HG03469 (cell line): ENCODE results near the gene PRTFDC1.

Experiments
- ATAC-seq: cut with Tn5 transposase; IDR thresholded peaks from one replicate; pipeline ENCODE4 v1.9.1; 2021; ENCODE audit warnings: mild to moderate bottlenecking, moderate library complexity, moderate number of reproducible peaks; ENCODE audit not compliant: unreplicated experiment

PRTFDC1 gene

GRCh38 chr10:24882047-24882698 lies 70.2 kb downstream of the PRTFDC1 start:
- ATAC-seq: peak; percentile 77

DNA sequence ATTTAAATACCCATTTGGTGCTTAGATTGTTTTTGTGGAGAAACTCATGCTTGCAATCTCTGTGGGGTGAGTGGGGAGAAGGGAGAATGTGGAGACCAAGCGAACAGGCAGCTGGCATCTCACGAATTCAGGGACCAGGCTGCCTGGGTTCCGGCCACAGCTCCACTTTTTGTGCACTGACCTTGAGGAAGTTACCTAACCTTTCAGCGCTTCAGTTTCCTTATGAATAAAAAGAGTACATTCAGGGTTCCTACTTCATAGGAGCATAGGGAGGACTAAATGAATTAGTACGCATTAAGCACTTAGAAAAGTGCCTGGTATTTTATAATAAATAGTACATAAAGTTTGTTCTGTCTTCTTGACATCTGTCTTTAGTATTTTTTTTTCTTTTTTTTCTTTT lies 72.5 kb downstream of the PRTFDC1 start:
- no peak for ATAC-seq

- no peak for ATAC-seq
Observed at GRCh38 chr10:24874133-24874532, 78.3 kb downstream of the PRTFDC1 start.

DNA sequence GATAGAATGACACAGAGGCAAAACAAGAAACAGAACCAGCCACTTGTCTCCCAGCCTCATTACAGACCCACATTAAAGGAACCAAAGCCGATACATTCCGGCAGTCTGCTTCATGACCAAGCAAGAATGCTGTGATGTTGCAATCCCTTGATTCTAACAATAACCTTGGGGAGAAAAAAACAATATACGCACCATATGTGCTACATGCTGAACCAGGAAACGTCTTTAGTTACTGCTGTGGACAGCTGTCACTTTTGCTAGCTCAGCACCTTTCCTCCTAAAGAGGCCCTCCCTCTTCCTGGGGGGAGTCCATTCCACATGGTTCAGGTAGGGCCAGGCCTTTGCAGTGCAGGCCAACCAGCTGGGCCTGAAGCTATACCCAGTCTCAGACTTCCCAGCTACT lies 79.1 kb downstream of the PRTFDC1 start:
- ATAC-seq: no peak

GRCh38 chr10:24872790-24873182 lies 79.6 kb downstream of the PRTFDC1 start:
- no peak for ATAC-seq

DNA sequence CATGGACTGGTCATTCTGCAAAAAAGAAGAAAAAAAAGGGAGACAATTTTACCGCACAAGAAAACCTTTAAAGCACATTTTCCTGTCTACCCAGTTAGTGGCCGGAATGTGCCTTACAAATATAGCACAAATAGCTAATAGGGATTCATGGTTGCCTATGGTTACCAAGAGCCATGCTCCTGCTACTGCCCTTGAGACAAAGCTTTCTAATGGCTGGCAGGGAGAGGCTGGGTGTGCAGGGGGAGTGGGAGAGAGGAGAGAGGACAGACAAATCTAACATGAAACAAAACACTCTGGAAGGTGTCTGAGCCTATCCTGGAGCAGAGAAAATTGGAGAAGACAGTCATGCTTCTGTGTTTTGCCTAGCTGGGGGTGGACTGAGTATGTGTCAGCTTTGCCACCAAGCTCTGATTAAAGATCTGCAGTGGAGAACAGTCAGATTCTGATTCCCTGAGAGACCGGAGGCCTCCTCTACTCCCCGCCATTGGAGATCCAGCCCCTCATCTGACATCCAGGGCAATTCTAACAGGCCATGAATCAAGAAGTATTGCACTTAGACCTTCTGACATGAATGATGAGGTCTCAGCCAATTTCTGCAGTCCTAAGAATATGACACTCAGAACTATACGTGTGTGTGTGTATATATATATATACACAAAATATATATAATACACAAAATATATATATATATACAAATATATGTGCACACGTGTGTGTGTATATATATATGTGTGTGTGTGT lies 80.2 kb downstream of the PRTFDC1 start:
- no peak for ATAC-seq

- no peak for ATAC-seq
Observed at GRCh38 chr10:24871011-24871935, 81.1 kb downstream of the PRTFDC1 start.

GRCh38 chr10:24869354-24870015 lies 82.9 kb downstream of the PRTFDC1 start:
- no peak for ATAC-seq

DNA sequence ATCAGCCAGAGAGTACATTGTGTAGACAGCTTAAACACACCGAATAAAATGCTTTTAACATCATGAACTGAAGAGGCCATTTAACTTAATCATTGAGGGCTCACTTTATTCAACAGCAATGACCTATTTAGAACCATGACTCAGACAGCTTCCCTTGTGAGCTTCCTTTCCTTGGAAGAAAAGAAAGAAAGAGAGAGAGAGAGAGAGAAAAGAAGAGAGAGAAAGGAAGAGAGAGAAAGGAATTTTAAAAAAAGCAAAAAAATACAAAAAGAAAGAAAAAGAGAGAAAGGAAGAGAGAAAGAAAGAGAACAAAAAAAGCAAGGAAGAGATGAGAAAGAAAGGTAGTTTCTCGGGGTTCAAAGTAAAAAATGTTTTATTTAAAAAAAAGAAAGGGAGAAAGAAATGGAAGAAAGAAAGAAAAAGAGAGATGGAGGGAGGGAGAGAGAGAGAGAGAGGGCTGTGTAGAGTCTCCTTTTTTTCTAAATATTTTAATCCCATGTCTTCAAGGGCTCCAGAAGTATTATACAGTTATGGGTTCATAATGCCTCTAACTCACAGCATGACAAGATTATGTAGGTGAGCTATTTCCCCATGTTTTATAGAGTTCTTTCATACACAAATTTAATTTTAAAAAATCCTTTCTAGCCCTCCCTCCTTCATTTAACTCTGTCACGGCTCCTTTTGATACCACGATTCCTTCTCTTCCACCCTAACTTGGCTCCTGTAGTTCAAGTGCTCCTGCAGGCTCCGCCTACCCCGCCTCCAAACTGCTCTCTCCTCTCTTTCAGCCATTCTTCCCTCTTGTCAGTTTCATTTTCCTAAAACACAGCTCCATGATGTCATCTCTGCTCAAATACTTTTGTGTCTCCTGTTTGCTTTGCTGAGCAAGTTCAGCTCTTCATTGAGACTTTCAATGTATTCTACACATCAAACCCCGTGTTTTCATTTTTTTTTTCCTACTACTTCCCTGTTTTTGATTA lies 85.5 kb downstream of the PRTFDC1 start:
- no peak for ATAC-seq

- ATAC-seq: no peak
Observed at GRCh38 chr10:24865783-24866182, 86.6 kb downstream of the PRTFDC1 start.

DNA sequence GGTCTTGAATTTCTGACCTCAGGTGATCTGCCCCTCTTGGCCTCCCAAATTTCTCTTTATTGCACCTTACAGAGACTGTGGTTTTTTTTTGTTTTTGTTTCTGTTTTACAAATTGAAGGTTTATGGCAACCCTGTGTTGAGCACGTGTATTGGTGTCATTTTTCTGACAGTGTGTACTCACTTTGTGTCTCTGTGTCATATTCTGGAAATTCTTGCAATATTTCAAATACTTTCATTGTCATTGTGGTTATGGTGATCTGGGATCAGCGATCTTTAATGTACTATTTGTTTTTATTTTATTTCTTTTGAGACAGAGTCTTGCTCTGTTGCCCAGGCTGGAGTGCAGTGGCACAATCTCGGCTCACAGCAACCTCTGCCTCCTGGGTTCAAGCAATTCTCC lies 89.8 kb downstream of the PRTFDC1 start:
- ATAC-seq: no peak

DNA sequence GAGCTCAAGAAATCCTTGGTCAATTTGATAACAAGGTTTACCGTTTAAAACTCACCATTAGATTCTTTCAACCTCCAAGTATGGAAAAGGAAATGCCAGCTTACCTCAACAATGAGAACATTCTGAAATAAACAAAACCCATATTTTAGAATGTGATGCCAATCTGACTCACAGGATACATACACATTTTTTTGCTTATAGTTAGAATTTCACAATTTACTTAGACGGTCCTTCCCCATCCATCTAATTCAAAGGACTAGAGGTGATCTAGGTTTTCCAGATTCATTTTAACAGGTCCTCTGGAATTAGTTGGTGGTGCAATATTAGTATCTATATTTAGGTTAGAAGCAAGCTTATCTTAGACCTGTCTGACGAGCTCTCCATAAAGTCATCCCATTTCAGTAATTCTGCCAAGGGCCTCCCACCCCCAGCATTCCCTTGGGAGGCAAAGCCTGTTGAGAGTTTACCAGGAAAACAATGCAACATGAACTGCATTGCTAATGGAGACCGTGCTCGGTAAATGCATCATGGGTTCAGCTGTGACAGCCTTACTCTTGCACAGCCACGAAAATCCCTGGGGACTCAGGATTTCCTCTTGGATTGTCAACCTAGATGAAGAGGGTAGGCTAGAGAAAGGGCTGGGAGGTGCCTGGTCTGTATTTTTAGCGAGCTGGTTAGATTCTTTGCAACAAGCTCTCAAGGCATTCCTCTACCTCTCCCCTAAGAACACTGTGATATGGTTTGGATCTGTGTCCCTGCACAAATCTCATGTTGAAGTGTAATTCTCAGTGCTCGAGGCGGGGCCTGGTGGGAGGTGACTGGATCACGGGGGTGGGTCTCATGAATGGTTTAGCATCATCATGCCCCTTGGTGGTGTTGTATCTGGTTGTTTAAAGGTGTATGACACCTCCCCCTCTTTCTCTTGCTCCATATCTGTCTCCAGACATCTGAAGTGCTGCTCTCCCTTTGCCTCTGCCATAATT lies 93.8 kb downstream of the PRTFDC1 start:
- ATAC-seq: no peak

- ATAC-seq: no peak
Observed at GRCh38 chr10:24857031-24857725, 95.2 kb downstream of the PRTFDC1 start.

- no peak for ATAC-seq
Observed at GRCh38 chr10:24854256-24854655, 98.2 kb downstream of the PRTFDC1 start.

DNA sequence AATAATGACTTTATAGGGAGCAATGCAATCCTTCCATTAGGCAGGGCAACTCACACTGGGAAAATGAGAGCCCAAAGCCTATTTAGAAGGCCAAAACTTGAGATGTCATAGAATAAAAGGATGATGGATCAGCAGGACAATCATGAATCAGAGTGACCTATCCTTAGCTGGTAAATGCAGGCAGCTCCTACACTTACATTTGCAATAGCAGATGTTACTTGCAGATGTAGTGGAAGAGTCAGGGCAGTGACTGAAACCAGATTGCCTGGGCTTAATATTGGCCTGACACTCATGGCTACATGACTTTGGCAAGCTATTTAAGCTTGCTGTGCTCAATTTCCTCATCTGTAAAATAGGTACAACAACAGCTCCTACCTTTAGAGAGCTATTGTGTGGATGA lies 98.7 kb downstream of the PRTFDC1 start:
- ATAC-seq: no peak

GRCh38 chr10:24851629-24852028 lies 100.8 kb downstream of the PRTFDC1 start:
- no peak for ATAC-seq

DNA sequence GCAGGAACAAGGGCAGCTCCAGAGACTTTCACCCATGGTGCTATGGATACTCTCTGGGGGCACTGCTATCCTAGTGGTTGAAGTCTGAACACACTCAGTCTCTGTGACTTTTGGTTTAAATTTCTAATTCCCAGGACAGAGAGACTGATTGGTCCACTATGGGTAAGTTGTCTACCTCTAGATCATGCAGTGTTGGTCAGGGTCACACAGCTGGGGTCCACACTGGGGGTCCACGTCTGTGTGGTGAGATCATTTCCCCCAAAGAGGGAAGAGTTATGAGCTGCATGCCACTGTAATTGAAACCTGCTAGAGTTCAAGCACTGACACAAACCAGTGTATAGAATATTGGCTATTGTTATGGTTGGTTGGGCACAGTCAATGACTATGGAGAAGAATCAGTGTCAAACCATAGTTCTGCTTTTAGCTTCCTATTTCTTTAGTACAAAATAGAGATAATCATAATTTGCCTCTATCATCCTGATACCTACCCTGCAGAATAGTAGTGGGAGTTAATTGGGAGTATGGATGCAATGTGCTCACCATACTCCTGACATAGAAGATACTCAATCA lies 101.6 kb downstream of the PRTFDC1 start:
- no peak for ATAC-seq
